ENCODE results near the gene UNC45B.
"Not testable (repeated sequence)": the region's sequence is repeated elsewhere in the genome, so short reads cannot be mapped to it uniquely, and the experiment has no call there.

Gene UNC45B

GRCh38 chr17:35171834-35172233, 24.2 kb downstream of the UNC45B start:
- no peak for DNase-seq

- DNase-seq = not testable (repeated sequence)
Measured at GRCh38 chr17:35172321-35172720, 24.7 kb downstream of the UNC45B start.

- DNase-seq = no peak
Measured at GRCh38 chr17:35174835-35175334, 27.3 kb downstream of the UNC45B start.

GRCh38 chr17:35175638-35176415, 28.2 kb downstream of the UNC45B start:
- no peak for DNase-seq

- DNase-seq = no peak
Measured at GRCh38 chr17:35176897-35177296, 29.3 kb downstream of the UNC45B start.

- not testable (repeated sequence) for DNase-seq
Measured at GRCh38 chr17:35179379-35179778, 31.8 kb downstream of the UNC45B start.

GRCh38 chr17:35183332-35183731, 35.7 kb downstream of the UNC45B start:
- no peak for DNase-seq

GRCh38 chr17:35184274-35184673, 36.7 kb downstream of the UNC45B start:
- DNase-seq = no peak

GRCh38 chr17:35185849-35186248, 38.2 kb downstream of the UNC45B start:
- DNase-seq = no peak

- DNase-seq = no peak
Measured at GRCh38 chr17:35187481-35187880, 39.9 kb downstream of the UNC45B start.

- DNase-seq = no peak
Measured at GRCh38 chr17:35188111-35188510, 40.5 kb downstream of the UNC45B start.

GRCh38 chr17:35189291-35189690, 41.7 kb downstream of the UNC45B start:
- DNase-seq = no peak

GRCh38 chr17:35191001-35191695, 43.5 kb downstream of the UNC45B start:
- DNase-seq = no peak

- DNase-seq = no peak
Measured at GRCh38 chr17:35192708-35193107, 45.1 kb downstream of the UNC45B start.

GRCh38 chr17:35194001-35194400, 46.4 kb downstream of the UNC45B start, which contains the start of gene SLC35G3:
SLC35G3 (minus strand) TSS chr17:35194393; CDS start chr17:35194307, 86 bp downstream.
- not testable (repeated sequence) for DNase-seq

GRCh38 chr17:35195062-35195461, 47.4 kb downstream of the UNC45B start:
- not testable (repeated sequence) for DNase-seq

- DNase-seq = not testable (repeated sequence)
Measured at GRCh38 chr17:35202582-35202981, 55.0 kb downstream of the UNC45B start.

- no peak for DNase-seq
Measured at GRCh38 chr17:35210741-35211140, 63.1 kb downstream of the UNC45B start.

- no peak for DNase-seq
Measured at GRCh38 chr17:35212668-35213067, 65.1 kb downstream of the UNC45B start.

- no peak for DNase-seq
Measured at GRCh38 chr17:35213412-35213940, 65.9 kb downstream of the UNC45B start.

GRCh38 chr17:35214192-35214591, 66.6 kb downstream of the UNC45B start:
- DNase-seq = no peak

- DNase-seq = no peak
Measured at GRCh38 chr17:35214631-35215273, 67.1 kb downstream of the UNC45B start.

- no peak for DNase-seq
Measured at GRCh38 chr17:35217107-35217506, 69.5 kb downstream of the UNC45B start.
